Tibial nerve (tissue), 4 donors: Measurements from ENCODE around the gene MED13L.

ENCODE experiments used
- EP300 ChIP-seq, 2 donors: sonication (generic); formaldehyde crosslinking; IDR thresholded peaks; one replicate each; pipeline ENCODE4 v1.6.1; 2017; ENCODE audit warnings: antibody characterized with exemption in 2 of 2, mild to moderate bottlenecking in 1 of 2
- POLR2A ChIP-seq, 2 donors: fragments of 450-650 bp; IDR thresholded peaks; one replicate each; pipeline ENCODE4 v1.6.1; 2017; ENCODE audit warnings: antibody characterized with exemption in 2 of 2, mild to moderate bottlenecking in 2 of 2, moderate library complexity in 2 of 2
- TF ChIP-seq, protein P1 (sequence below), 5 experiments: fragments of 200-600 bp in 3 of 5; fragments of 450-650 bp in 2 of 5; sonication (generic) in 3 of 5; IDR thresholded peaks; one replicate each; pipeline ENCODE4 v1.5.1; 2016 to 2019; ENCODE audit warnings: antibody characterized with exemption in 5 of 5, mild to moderate bottlenecking in 3 of 5, moderate library complexity in 2 of 5

DNA sequence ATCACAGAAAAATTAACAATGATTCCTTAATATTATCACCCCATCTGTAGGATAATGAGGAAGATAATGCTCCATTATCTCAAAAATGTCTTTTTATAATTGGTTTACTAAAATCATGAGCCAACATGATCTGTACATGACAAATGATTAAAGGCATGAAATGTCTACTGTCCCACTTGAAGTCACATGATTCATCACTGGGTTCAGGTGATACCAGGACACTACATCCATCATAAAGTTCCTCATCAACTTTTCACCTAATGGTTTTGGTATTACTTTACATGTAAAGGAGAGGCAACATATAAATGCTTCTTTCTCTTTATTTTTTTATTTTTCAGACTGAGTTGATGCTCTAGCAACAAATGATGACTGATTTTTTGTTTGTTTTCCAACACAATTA lies 313.3 kb downstream of the MED13L start:
- TF ChIP-seq POLR2A (IDR thresholded peaks at IDR 0.05), result no peak
- TF ChIP-seq, protein P1, sequence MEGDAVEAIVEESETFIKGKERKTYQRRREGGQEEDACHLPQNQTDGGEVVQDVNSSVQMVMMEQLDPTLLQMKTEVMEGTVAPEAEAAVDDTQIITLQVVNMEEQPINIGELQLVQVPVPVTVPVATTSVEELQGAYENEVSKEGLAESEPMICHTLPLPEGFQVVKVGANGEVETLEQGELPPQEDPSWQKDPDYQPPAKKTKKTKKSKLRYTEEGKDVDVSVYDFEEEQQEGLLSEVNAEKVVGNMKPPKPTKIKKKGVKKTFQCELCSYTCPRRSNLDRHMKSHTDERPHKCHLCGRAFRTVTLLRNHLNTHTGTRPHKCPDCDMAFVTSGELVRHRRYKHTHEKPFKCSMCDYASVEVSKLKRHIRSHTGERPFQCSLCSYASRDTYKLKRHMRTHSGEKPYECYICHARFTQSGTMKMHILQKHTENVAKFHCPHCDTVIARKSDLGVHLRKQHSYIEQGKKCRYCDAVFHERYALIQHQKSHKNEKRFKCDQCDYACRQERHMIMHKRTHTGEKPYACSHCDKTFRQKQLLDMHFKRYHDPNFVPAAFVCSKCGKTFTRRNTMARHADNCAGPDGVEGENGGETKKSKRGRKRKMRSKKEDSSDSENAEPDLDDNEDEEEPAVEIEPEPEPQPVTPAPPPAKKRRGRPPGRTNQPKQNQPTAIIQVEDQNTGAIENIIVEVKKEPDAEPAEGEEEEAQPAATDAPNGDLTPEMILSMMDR (IDR thresholded peaks at IDR 0.05), result no peak
- TF ChIP-seq EP300 (IDR thresholded peaks at IDR 0.05), result no peak
